Measurements from ENCODE around the gene SYNGR3.
"Not testable (repeated sequence)": the region's sequence is repeated elsewhere in the genome, so short reads cannot be mapped to it uniquely, and the experiment has no call there.

Gene SYNGR3

DNA sequence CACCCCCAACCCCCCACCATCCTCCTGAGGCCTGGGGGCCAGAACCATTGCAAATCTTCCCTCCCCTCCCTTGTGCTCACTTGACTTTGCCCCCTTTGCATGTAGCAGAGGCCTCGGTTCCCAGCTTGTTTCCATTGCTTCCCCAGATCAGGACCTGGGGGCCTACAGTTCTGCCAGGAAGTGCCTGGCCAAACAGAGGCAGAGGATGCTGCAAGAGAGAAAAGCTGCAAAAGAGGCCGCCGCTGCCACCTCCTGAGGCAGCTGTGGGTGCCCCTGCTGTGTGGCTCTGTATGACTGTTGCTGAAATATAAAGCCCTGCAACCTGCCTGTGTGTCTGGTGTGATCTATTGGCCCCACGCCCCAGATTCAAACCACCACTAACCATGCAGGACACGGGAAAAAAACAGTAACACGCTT, 28.1 kb upstream of the SYNGR3 start:
- TF ChIP-seq ZNF274 (IDR thresholded peaks at IDR 0.05; ENCODE audit: low read depth, low read length) (no peak), SUZ12 (IDR thresholded peaks at IDR 0.05; ENCODE audit: extremely low read depth, insufficient read depth, insufficient read length) (no peak), YY1 (IDR thresholded peaks at IDR 0.05; ENCODE audit: insufficient read depth, insufficient read length) (no peak)
- DNase-seq (ENCODE audit: low read depth, low spot score), result no peak
- peaks cover 4% of the 10 kb centered on the region for H3K4me1 ChIP-seq (ENCODE audit: insufficient read depth, insufficient read length)
- no peaks in the 10 kb centered on the region for H3K27me3 ChIP-seq (ENCODE audit: insufficient read depth, insufficient read length)
- H3K36me3 ChIP-seq (ENCODE audit: insufficient read depth, insufficient read length, low read length), result peaks cover 50% of the 10 kb centered on the region
- no peak overlapping the region for H3K4me3 ChIP-seq (ENCODE audit: insufficient read length, low read depth)
- H3K9me3 ChIP-seq (ENCODE audit: insufficient read depth, low read length), result peaks cover 5% of the 10 kb centered on the region; the same call in 1 of the 2 replicates
- H3K9ac ChIP-seq (ENCODE audit: insufficient read length, low read depth), result peak overlapping the region; percentile 57

DNA sequence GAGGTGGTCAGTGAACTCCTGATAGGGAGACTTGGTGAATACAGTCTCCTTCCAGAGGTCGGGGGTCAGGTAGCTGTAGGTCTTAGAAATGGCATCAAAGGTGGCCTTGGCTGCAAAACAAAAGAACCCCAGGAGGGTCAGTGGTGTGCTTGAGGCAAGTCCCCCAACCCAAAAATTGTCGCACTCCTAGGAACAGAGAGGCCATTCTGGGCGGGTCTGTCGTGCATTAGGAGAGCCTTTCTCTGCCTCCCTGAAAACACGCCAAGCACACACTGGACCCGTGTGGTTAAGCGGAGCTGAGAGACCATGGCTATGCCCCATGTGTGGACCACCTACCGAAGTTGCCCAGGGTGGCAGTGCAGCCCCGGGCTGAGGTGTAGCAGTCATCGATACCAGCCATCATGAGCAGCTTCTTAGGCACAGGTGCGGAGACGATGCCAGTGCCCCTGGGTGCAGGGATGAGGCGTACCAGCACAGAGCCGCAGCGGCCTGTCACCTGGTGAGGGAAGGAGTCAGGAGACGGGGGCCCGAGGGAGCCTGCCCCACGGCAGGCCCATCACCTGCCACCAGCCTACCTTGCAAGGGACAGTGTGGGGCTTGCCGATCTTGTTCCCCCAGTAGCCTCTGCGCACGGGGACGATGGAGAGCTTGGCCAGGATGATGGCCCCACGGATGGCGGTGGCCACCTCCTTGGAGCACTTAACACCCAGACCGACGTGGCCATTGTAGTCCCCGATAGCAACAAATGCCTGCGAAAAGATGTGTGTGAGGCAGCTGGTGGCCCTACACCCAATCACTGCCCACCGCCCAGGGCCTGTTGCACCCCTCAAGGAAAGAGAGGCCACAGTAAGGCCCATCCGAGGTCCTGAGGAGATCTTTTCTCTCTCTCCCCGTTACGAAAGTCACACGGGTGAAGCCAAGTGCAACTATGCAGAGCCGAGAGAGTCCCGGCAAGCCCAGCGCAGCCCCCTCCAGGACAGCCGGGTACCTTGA, 27.3 kb upstream of the SYNGR3 start:
- H3K4me3 ChIP-seq (ENCODE audit: insufficient read length, low read depth), result peak overlapping the region; percentile 90
- DNase-seq (ENCODE audit: low read depth, low spot score); H3K9me3 ChIP-seq (ENCODE audit: insufficient read depth, low read length); H3K27me3 ChIP-seq (ENCODE audit: insufficient read depth, insufficient read length); H3K4me1 ChIP-seq (ENCODE audit: insufficient read depth, insufficient read length): not testable (repeated sequence)
- H3K9ac ChIP-seq (ENCODE audit: insufficient read length, low read depth), result peak overlapping the region; percentile 98
- peaks cover 58% of the 10 kb centered on the region for H3K36me3 ChIP-seq (ENCODE audit: insufficient read depth, insufficient read length, low read length)

DNA sequence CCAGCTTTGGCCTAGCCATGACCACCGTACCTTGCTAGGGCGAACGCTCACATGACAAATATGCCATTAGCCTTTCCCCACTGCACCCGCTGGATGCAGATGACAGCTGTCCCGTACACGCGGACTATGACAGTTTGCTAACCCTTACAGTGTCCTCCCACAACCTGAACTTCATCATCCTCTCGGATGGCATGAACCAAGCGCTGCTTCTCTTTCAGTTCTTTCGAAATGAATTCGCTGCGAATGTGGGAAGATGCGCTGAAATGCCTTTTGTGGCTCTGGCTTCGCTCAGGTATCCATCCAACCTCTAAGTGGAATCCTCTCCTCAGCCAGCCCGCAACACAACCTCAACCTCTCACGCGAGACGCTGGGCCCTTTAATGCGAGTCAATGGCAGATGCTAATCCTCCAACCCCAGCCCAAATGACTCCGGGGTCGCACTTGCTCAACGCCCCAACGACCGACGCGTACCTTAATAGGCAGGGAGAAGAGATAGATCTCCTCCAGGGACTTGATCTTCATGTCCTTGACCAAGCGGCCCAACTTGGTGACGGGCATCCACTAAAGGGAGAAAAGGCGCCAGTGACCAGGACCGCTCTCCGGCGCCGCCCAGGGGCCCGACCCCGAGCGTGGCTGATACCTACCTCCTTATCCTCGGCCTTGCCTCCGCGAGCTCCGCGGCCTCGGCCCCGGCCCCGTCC, 25.8 kb upstream of the SYNGR3 start:
- no peak for DNase-seq (ENCODE audit: low read depth, low spot score)
- Histone ChIP-seq H3K36me3 (ENCODE audit: insufficient read depth, insufficient read length, low read length) (peaks cover 62% of the 10 kb centered on the region), H3K9me3 (ENCODE audit: insufficient read depth, low read length) (no peaks in the 10 kb centered on the region), H3K4me1 (ENCODE audit: insufficient read depth, insufficient read length) (peaks cover 4% of the 10 kb centered on the region), H3K9ac (ENCODE audit: insufficient read length, low read depth) (peak overlapping the region; percentile 98), H3K27me3 (ENCODE audit: insufficient read depth, insufficient read length) (no peaks in the 10 kb centered on the region), H3K4me3 (ENCODE audit: insufficient read length, low read depth) (peak overlapping the region; percentile 90)
- no peak for TF ChIP-seq SUZ12 (IDR thresholded peaks at IDR 0.05; ENCODE audit: extremely low read depth, insufficient read depth, insufficient read length)
- TF ChIP-seq ZNF274 (IDR thresholded peaks at IDR 0.05; ENCODE audit: low read depth, low read length), result no peak
- TF ChIP-seq YY1 (IDR thresholded peaks at IDR 0.05; ENCODE audit: insufficient read depth, insufficient read length), result no peak

DNA sequence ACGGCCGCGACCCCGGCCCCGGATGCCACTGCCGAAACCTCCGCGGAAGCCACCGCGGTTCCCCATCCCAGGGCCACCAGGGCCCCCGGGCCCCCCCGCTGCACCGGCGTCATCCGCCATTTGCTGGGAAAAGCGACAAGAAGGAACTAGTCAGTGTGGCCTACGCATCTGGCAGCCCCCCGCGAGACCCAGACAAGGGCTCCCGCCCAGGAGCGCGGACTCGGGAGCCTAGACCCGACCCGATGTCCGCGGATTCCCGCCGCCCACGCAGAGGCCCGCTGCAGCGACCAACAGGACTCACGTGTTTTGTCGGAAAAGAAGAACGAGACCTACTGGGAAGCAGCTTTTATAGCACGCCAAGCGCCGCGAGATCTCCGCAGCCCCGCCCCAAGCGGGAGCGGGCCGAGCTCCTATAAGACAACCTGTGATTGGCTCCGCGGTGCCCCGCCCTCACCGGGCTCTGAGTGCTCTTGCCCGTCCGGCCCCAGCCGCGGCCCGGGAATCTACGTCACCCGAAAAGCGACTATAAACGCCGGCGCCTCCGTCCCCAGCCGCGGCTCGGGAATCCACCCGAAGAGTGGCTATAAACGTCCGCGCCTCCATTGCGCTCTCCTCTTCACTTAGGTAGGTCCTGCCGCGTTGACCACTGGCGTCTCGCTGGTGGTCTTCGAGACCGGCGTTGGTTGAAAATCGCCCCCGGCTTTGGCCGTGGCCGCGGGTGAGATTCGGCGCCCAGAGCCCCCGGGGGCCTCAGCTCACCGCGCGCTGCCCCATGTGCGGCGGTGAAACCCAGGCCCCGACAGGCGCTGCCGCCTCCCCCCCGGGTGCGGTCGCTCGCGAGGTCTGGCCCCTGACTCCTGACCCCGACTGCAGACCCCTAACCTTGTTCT, 25.0 kb upstream of the SYNGR3 start, which contains the start of gene RPS2:
Gene RPS2, minus strand, starts transcription at position 321 of the 890 bp plus-strand sequence. Its CDS starts 201 bp downstream, at position 120.
- peaks cover 4% of the 10 kb centered on the region for H3K4me1 ChIP-seq (ENCODE audit: insufficient read depth, insufficient read length)
- no peak for TF ChIP-seq ZNF274 (IDR thresholded peaks at IDR 0.05; ENCODE audit: low read depth, low read length)
- TF ChIP-seq SUZ12 (IDR thresholded peaks at IDR 0.05; ENCODE audit: extremely low read depth, insufficient read depth, insufficient read length), result no peak
- no peak for TF ChIP-seq YY1 (IDR thresholded peaks at IDR 0.05; ENCODE audit: insufficient read depth, insufficient read length)
- peak within 1 kb of the TSS; percentile 90 for H3K4me3 ChIP-seq (ENCODE audit: insufficient read length, low read depth)
- no peaks in the 10 kb centered on the region for H3K27me3 ChIP-seq (ENCODE audit: insufficient read depth, insufficient read length)
- no peaks in the 10 kb centered on the region for H3K9me3 ChIP-seq (ENCODE audit: insufficient read depth, low read length)
- peak; percentile 98 for DNase-seq (ENCODE audit: low read depth, low spot score)
- H3K9ac ChIP-seq (ENCODE audit: insufficient read length, low read depth), result peak within 1 kb of the TSS; percentile 100
- peaks cover 62% of the 10 kb centered on the region for H3K36me3 ChIP-seq (ENCODE audit: insufficient read depth, insufficient read length, low read length)

DNA sequence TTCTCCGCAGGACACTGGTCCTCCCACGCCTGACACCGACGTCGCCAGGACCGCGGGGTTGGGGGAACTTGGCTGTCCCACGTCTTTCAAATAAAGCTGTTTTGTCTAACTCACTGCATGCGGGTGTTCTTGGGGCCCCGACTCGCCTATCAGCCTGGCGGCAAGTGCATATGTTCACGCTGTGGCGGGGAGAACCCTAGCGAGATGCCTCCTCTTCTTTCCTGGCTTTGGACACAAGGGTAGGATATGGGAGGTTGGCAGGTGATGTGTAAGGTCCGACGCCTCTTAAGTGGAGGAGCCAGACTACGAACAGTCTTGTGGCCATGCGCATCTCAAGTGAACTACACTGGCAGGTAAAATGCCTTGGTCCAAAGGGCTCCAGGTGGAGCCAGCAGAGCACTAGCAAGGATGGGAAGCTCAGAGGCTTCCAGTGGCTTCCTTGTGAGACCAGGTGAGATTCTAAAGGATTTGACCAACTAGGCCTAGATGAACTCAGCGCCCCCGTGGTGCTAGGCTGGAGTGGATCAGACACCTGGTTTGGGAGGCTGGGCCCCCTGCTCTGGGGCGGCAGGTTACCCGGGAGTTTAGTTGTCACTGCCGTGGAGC, 24.3 kb upstream of the SYNGR3 start:
- no peak for TF ChIP-seq YY1 (IDR thresholded peaks at IDR 0.05; ENCODE audit: insufficient read depth, insufficient read length)
- no peak for TF ChIP-seq ZNF274 (IDR thresholded peaks at IDR 0.05; ENCODE audit: low read depth, low read length)
- no peak for TF ChIP-seq SUZ12 (IDR thresholded peaks at IDR 0.05; ENCODE audit: extremely low read depth, insufficient read depth, insufficient read length)
- H3K4me3 ChIP-seq (ENCODE audit: insufficient read length, low read depth), result peak overlapping the region; percentile 90
- no peaks in the 10 kb centered on the region for H3K27me3 ChIP-seq (ENCODE audit: insufficient read depth, insufficient read length)
- peak overlapping the region; percentile 100 for H3K9ac ChIP-seq (ENCODE audit: insufficient read length, low read depth)
- no peaks in the 10 kb centered on the region for H3K9me3 ChIP-seq (ENCODE audit: insufficient read depth, low read length)
- H3K36me3 ChIP-seq (ENCODE audit: insufficient read depth, insufficient read length, low read length), result peaks cover 61% of the 10 kb centered on the region
- DNase-seq (ENCODE audit: low read depth, low spot score), result no peak
- H3K4me1 ChIP-seq (ENCODE audit: insufficient read depth, insufficient read length), result peaks cover 4% of the 10 kb centered on the region

DNA sequence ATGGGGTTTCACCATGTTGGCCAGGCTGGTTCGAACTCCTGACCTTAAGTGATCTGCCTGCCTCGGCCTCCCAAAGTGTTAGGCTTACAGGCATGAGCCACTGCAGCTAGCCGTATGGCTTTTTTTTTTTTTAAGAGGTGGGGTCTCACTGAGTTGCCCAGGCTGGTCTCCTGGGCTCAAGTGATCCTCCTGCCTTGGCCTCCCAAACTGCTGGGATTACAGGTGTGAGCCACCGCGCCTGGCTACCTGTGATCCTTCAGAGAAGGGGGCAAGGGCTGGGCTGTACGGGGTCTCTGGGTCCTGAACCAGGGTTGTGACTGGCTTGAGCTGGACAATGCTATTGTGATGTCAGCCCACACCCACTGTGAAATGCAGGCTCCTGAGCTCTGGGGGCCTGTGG, 23.3 kb upstream of the SYNGR3 start, which contains the start of gene RNF151:
Gene RNF151, plus strand, starts transcription at position 397 of the 400 bp plus-strand sequence. CDS start 26 bp downstream, outside the sequence.
- H3K9ac ChIP-seq (ENCODE audit: insufficient read length, low read depth), result peak within 1 kb of the TSS; percentile 100
- TF ChIP-seq SUZ12 (IDR thresholded peaks at IDR 0.05; ENCODE audit: extremely low read depth, insufficient read depth, insufficient read length) (no peak), ZNF274 (IDR thresholded peaks at IDR 0.05; ENCODE audit: low read depth, low read length) (no peak), YY1 (IDR thresholded peaks at IDR 0.05; ENCODE audit: insufficient read depth, insufficient read length) (no peak)
- no peaks in the 10 kb centered on the region for H3K27me3 ChIP-seq (ENCODE audit: insufficient read depth, insufficient read length)
- no peak for DNase-seq (ENCODE audit: low read depth, low spot score)
- peaks cover 7% of the 10 kb centered on the region for H3K4me1 ChIP-seq (ENCODE audit: insufficient read depth, insufficient read length)
- peaks cover 59% of the 10 kb centered on the region for H3K36me3 ChIP-seq (ENCODE audit: insufficient read depth, insufficient read length, low read length)
- peak within 1 kb of the TSS; percentile 90 for H3K4me3 ChIP-seq (ENCODE audit: insufficient read length, low read depth)
- no peaks in the 10 kb centered on the region for H3K9me3 ChIP-seq (ENCODE audit: insufficient read depth, low read length)

All from NT2/D1 (cell line).